Activated CD8-positive, alpha-beta memory T cell treated with anti-CD3 and anti-CD28 coated beads, Interleukin-2, amount 10 ng/mL, durations not matched to agents 7 days and 5 days (primary cell): ENCODE measurements around the gene CORO1C. TPM values are rescaled to one million over a fixed set of nuclear protein-coding genes. Genes with fewer than 3 reads are reported as not detected.

Experiments
- ATAC-seq: fragments of 150-1000 bp; cut with Tn5 transposase; one replicate; pipeline ENCODE4 v1.10.0; 2021; ENCODE audit warnings: moderate library complexity
- CTCF ChIA-PET: fragments of 350-600 bp; sonication (Branson Sonifier 250); formaldehyde crosslinking; loops from one replicate; lab custom pipeline; 2021; ENCODE audit warnings: antibody characterized with exemption; lab: Charles Lee
- DNase-seq: peaks from one replicate; pipeline ENCODE4 v3.0.0-alpha.2; 2020
- H3K27ac Mint-ChIP-seq: one replicate; pipeline ENCODE4 v1.8.0; 2021; ENCODE audit warnings: mild to moderate bottlenecking, mixed read lengths
- H3K27me3 Mint-ChIP-seq: one replicate; pipeline ENCODE4 v1.8.0; 2021; ENCODE audit warnings: mixed read lengths
- H3K36me3 Mint-ChIP-seq: one replicate; pipeline ENCODE4 v1.8.0; 2021; ENCODE audit warnings: mild to moderate bottlenecking, mixed read lengths
- H3K4me1 Mint-ChIP-seq: one replicate; pipeline ENCODE4 v1.8.0; 2021; ENCODE audit warnings: mixed read lengths
- H3K4me3 Mint-ChIP-seq: one replicate; pipeline ENCODE4 v1.8.0; 2021; ENCODE audit warnings: mild to moderate bottlenecking, moderate library complexity, mixed read lengths
- H3K9me3 Mint-ChIP-seq: one replicate; pipeline ENCODE4 v1.8.0; 2022; ENCODE audit warnings: low read depth, mixed read lengths
- total RNA-seq, 2 experiments: library from RNA; stranded (reverse); gene quantifications; one replicate each; pipeline ENCODE4 v1.2.3, GENCODE V29; 2021

Gene CORO1C
- total RNA-seq, 2 experiments from 2014 or later: 54.3 to 63.0 TPM

DNA sequence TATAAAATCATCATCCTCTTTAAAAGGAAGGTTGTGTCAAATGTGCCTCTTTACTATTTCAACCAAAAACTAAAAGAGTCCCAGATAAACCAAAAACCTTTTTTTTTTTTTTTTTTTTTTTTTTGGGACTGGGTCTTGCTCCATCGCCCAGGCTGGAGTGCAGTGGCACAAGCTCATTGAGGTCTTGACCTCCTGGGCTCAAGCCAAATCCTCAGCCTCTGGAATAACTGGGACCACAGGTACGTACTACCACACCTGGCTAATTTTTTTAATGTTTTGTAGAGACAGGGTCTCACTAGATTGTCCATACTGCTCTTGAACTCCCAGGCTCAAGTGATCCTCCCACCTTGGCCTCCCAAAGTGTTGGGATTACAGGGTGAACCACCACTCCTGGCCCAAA is 81.2 kb downstream of the CORO1C start:
- Mint-ChIP-seq H3K9me3 (no peaks in the 10 kb centered on the region), H3K4me3 (no peak overlapping the region), H3K4me1 (peaks cover 25% of the 10 kb centered on the region), H3K27ac (no peak overlapping the region), H3K27me3 (no peaks in the 10 kb centered on the region), H3K36me3 (peaks cover 15% of the 10 kb centered on the region)
- no peak for ATAC-seq
- CTCF ChIA-PET: interaction anchor here (1.6 to 1.8 kb wide), 2 partner anchors 14 to 32 kb away, joined by 4 to 5 read pairs; no protein-coding TSS in a partner anchor
- DNase-seq: no peak

DNA sequence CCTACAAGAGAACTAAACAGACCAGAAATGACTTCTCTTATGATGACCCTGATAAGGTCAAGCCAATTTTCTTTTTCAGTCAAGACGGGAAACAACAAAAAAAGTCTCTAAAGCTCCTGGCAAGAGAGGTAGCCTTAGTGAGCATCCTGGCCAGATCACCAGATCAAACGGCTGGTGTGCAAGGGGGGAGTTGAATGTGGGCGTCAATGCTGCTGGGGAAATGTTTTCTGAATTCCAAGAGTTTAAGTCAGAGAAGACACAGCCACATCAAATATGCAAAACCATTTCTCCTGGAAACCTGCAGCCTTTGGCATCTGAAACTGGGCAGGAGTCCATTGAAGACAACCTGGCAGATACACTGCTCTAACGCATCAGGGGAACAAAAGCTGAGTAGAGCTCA is 81.6 kb downstream of the CORO1C start:
- H3K36me3 Mint-ChIP-seq: peaks cover 14% of the 10 kb centered on the region
- H3K27ac Mint-ChIP-seq: no peak overlapping the region
- no peaks in the 10 kb centered on the region for H3K9me3 Mint-ChIP-seq
- DNase-seq: no peak
- no peak for ATAC-seq
- no peaks in the 10 kb centered on the region for H3K27me3 Mint-ChIP-seq
- H3K4me3 Mint-ChIP-seq: no peak overlapping the region
- CTCF ChIA-PET: interaction anchor here (1.6 to 1.8 kb wide), 2 partner anchors 15 to 31 kb away, joined by 4 to 5 read pairs; no protein-coding TSS in a partner anchor
- H3K4me1 Mint-ChIP-seq: peaks cover 25% of the 10 kb centered on the region

DNA sequence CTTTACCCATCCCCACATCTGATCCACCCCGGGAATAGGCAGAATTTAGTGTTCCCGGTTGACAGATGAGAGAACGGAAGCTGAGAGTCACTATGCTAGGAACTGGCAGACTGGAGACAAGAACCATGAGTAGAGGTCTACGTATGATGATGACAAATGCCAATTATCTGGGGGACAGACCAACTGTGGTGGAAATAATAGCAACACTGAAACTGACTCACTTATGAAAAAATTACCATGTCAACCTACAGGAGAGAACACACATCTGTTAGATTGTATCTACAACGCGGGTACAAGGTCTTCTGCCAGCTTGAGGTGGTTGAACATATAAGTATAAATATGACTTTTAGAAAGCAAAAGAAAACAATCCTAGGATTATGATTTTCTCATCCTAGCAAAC is 82.2 kb downstream of the CORO1C start:
- peaks cover 14% of the 10 kb centered on the region for H3K36me3 Mint-ChIP-seq
- H3K27me3 Mint-ChIP-seq: no peaks in the 10 kb centered on the region
- no peaks in the 10 kb centered on the region for H3K9me3 Mint-ChIP-seq
- H3K4me1 Mint-ChIP-seq: peaks cover 25% of the 10 kb centered on the region
- CTCF ChIA-PET: interaction anchor here (0.5 to 1.8 kb wide), 3 partner anchors 15 to 157 kb away, joined by 3 to 5 read pairs (median 4); no protein-coding TSS in a partner anchor
- no peak overlapping the region for H3K27ac Mint-ChIP-seq
- H3K4me3 Mint-ChIP-seq: no peak overlapping the region
- DNase-seq (no peak), ATAC-seq (no peak)

DNA sequence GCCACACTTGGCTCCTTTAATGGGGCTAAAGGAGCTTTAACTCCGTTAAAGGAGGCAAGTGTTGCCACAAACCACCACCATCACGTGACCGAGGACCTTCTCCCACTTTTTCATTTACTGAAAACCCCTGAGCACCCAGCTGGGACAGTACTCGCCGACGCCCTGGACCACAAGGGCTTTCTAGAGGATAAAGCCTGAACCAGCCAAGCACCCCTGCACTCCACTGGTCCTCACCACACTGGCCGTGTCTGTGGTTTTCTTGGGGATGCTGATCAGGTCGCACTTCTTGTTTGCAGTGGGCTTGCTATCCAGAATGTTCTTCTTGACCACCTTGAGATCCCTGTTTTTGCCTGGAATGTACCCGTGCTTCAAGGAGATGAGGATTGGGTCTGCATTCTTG is 82.9 kb downstream of the CORO1C start:
- no peak for ATAC-seq
- Mint-ChIP-seq H3K27me3 (no peaks in the 10 kb centered on the region), H3K27ac (no peak overlapping the region), H3K9me3 (no peaks in the 10 kb centered on the region), H3K4me3 (no peak overlapping the region), H3K36me3 (peaks cover 14% of the 10 kb centered on the region), H3K4me1 (peaks cover 25% of the 10 kb centered on the region)
- no peak for DNase-seq
- CTCF ChIA-PET: no interaction called here

DNA sequence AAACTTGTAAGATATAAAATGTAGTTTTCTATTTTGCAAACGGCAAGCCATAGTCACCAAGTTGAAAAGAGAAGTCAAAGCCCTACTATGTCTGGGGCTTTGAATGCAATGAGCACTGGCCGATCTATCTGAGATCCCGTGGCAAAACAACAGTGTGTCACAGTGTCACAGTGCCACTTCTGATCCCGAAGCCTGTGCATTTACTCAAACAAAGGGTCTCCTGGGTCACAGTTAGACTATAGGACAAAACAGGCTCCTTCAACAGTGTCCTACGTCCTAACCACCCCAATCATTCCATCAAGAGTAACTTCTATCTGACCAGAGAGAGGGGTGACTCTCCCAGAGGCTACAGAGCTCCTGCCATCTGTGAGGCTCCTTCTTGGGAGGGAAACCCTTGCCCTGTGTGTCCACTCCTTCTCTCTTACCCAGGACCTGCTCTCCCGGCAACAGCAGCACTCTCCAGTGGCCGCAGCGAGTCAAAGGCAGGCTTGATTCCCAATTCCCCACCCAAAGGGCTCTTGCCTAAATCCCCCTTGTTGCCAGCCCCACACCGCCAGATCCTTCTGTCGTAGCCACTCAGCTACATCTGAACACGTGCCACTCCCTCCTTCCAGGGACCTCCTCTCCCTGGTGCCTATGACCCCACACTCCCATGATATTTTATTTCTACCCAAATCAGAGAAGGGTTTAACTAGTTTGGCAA is 83.6 kb downstream of the CORO1C start:
- Mint-ChIP-seq H3K27ac (peak overlapping the region; percentile 10), H3K27me3 (no peaks in the 10 kb centered on the region), H3K4me1 (peaks cover 25% of the 10 kb centered on the region), H3K9me3 (no peaks in the 10 kb centered on the region), H3K4me3 (no peak overlapping the region), H3K36me3 (peaks cover 14% of the 10 kb centered on the region)
- ATAC-seq (no peak), DNase-seq (no peak)
- CTCF ChIA-PET: interaction anchor here (0.8 to 3.6 kb wide), 4 partner anchors 12 to 85 kb away, joined by 4 to 12 read pairs (median 9); partner anchors contain the start of gene ISCU

DNA sequence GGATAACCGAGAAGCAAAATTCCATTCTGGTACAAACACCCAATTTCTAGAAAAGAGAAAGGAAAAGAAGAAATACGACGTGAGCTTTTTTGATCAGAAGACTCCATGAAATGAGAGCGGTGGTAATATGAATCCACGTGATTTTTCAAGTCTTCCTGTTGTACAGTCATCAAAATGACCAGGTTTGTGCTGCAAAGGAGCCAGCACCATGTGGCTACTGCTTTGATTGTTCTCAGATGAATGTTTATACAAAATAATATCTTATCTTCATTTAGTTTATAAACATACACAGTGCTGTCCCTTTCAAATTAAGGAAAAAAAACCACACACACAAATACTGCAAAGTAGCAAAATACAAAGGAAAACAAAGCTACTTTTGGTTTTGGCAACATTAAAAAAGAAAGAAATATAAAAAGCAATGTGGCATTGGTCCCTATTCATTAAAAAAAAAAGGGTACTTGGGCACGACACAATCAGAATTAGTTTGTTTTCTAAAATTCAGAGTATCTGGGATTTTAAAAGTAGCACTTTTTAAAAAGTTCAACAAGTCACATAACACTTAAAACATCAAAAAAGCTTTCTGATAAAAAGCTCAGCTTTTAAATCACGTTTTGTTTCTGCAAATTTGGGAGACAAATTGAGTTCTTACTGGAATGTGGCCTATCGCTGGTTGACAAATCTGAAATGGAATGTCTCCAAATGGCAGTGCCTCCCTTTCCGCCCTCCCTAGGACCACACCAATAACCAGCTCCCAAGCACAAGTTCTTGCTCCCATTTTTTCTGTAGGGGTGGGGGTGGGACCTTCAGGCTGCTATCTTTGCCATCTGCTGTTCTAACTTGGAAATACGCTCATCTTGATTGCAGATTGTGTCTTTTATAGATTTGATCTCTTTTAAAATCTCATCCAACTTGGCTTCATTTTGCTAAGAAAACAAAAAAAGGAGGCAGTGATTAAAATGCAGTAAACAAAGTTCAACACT is 84.4 kb downstream of the CORO1C start:
- DNase-seq (no peak), ATAC-seq (peak; percentile 27)
- H3K27ac Mint-ChIP-seq: peak overlapping the region; percentile 22
- H3K9me3 Mint-ChIP-seq: no peaks in the 10 kb centered on the region
- CTCF ChIA-PET: interaction anchor here (0.7 to 3.6 kb wide), 9 partner anchors 11 to 202 kb away, joined by 3 to 12 read pairs (median 4); partner anchors contain the start of genes ISCU and SELPLG
- H3K4me3 Mint-ChIP-seq: no peak overlapping the region
- H3K27me3 Mint-ChIP-seq: no peaks in the 10 kb centered on the region
- peaks cover 11% of the 10 kb centered on the region for H3K36me3 Mint-ChIP-seq
- H3K4me1 Mint-ChIP-seq: peaks cover 25% of the 10 kb centered on the region

DNA sequence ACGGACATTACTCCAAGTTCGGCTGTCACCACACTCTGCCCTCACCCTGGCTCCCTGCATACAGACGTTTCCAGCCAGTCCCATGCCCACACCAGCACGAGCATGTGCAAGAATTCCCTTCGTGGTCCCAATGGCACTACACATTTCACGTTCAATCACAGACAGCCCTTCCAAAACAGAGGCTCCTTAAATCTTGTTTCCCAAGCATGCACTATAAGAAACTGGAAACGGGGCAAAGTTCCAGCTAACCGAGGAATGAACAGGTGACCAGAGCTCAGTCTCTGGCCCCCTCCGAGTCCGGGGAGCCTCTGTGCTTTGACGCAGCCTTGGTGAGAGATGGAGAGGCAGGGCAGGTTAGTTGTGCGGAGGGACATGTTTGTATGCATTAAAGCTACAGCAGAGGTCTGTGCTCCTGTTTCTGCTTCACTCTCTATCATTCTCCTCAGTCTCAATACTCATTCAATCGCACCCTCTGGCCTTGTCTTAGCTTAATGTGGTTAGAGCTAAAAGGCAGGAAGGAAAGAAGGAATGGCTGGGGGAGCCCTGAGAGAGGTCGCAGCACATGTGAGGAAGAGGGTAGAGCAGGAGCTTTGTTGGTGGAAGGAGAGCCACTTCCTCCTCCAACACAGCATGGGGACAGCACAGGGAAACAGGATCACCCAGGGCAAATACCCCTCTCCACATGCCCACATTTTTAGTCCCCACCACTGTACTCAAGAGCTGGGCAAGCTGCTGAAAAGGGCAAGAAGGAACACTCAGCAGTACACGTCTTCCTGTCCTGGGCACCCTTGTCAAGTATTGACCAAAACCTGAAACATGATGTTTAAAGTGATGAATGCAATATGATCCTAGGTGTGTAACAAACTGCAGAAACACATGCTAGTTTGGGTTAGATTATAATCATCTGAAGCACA is 85.4 kb downstream of the CORO1C start:
- DNase-seq (no peak), ATAC-seq (no peak)
- CTCF ChIA-PET: interaction anchor here (0.7 to 3.6 kb wide), 8 partner anchors 10 to 466 kb away, joined by 3 to 12 read pairs (median 5); partner anchors contain the start of gene SELPLG
- Mint-ChIP-seq H3K4me1 (peaks cover 27% of the 10 kb centered on the region), H3K9me3 (no peaks in the 10 kb centered on the region), H3K27me3 (no peaks in the 10 kb centered on the region), H3K36me3 (peaks cover 8% of the 10 kb centered on the region), H3K27ac (peak overlapping the region; percentile 22), H3K4me3 (no peak overlapping the region)

DNA sequence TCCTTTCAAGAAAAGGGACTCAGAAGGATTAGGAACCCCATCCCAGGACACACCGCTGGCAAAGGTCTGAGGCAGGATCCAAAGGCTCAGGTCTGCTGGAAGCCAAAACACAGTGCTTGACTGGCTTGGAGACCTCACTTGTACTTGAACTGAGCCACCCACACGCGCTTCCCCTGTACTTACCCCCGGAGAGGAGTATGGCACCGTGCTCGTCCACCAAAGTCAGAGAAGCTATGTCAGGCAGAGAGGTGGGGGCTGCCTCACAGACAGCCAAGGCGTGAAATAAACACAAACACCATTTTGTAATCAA is 86.6 kb downstream of the CORO1C start:
- peaks cover 30% of the 10 kb centered on the region for H3K4me1 Mint-ChIP-seq
- no peak for DNase-seq
- H3K27me3 Mint-ChIP-seq: no peaks in the 10 kb centered on the region
- H3K9me3 Mint-ChIP-seq: no peaks in the 10 kb centered on the region
- ATAC-seq: no peak
- H3K4me3 Mint-ChIP-seq: no peak overlapping the region
- no peak overlapping the region for H3K27ac Mint-ChIP-seq
- CTCF ChIA-PET: interaction anchor here (2.9 to 3.6 kb wide), 2 partner anchors 9 to 27 kb away, joined by 11 to 12 read pairs; no protein-coding TSS in a partner anchor
- peaks cover 8% of the 10 kb centered on the region for H3K36me3 Mint-ChIP-seq

DNA sequence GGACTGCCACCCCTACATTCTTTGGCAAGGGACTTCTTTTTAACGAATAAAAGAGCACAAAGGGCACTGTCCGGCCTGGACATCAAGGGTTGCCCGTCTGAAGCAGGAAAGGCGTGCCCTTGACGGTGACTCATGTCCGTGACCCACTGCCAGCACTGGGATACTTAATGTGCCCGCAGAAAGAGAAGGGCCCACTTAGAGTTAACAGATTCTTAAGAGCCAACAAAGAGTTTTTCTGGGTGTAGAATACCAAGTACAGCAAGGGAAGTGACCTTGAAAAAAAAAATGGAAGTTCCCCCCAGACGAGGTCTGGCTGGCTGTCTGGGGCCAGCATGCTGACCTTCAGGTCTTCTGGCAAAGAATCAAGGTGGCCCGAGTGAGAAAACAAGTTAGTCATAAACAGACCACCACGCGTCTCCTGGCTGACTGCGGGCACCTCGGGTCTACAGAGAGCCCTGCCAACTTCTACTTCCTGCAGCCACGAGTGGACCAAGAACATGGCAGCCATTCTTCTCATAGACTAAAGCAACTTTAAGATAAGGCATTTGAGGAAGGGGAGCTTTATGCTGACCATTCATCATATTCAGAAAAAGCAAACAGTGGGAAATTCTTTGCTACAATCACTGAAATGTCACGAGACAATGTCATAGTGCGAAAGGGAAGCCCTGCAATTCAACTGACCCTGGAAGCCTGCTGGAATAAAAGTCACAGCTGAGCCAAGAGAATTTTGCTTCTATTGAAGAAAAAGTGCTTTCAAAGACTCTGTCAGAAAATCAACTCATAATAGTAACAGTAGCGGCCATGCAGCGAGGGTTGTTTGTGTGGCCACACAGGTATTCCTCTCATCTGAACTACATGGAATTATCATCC is 87.1 kb downstream of the CORO1C start:
- peaks cover 8% of the 10 kb centered on the region for H3K36me3 Mint-ChIP-seq
- CTCF ChIA-PET: interaction anchor here (3.6 kb wide), 1 partner anchor 27 kb away, joined by 12 read pairs; no protein-coding TSS in a partner anchor
- H3K27me3 Mint-ChIP-seq: no peaks in the 10 kb centered on the region
- peaks cover 25% of the 10 kb centered on the region for H3K4me1 Mint-ChIP-seq
- no peak overlapping the region for H3K27ac Mint-ChIP-seq
- ATAC-seq: no peak
- DNase-seq: no peak
- H3K9me3 Mint-ChIP-seq: no peaks in the 10 kb centered on the region
- H3K4me3 Mint-ChIP-seq: no peak overlapping the region

DNA sequence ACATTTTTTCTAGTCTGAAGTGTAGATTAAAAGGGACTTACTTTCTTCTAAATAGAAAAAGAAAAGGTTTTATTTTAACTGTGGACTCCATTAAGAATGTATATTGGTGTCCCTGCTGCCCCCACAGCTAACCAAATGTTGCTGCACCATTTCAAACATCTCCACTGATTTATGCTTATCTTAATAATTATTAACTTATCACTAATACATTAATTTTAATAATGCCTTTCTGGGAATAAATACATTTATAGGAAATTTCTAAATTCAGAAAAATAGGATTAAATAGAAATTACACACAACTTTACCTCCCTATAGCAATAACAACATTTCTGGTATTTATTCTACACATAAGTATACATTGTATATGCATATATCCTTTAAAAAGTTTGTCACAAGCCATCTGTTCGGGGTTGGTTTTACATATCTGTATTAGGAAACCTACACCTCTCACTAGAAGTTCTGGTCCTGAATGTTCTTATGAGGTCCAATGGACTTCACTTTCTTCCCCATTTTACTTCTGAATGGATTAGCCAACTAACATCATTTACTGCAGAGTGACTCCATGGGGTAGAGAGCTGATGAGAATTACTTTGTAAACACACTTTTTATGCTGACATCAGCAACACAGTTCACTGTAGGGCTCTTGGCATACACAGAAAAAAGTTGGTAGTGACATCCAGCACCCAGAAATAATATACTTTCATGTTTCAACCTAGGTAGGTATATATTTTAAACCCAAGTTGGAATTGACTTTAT is 88.2 kb downstream of the CORO1C start:
- DNase-seq (no peak), ATAC-seq (no peak)
- Mint-ChIP-seq H3K36me3 (peaks cover 6% of the 10 kb centered on the region), H3K4me3 (no peak overlapping the region), H3K27ac (no peak overlapping the region), H3K9me3 (no peaks in the 10 kb centered on the region), H3K27me3 (no peaks in the 10 kb centered on the region), H3K4me1 (peaks cover 22% of the 10 kb centered on the region)
- CTCF ChIA-PET: no interaction called here

DNA sequence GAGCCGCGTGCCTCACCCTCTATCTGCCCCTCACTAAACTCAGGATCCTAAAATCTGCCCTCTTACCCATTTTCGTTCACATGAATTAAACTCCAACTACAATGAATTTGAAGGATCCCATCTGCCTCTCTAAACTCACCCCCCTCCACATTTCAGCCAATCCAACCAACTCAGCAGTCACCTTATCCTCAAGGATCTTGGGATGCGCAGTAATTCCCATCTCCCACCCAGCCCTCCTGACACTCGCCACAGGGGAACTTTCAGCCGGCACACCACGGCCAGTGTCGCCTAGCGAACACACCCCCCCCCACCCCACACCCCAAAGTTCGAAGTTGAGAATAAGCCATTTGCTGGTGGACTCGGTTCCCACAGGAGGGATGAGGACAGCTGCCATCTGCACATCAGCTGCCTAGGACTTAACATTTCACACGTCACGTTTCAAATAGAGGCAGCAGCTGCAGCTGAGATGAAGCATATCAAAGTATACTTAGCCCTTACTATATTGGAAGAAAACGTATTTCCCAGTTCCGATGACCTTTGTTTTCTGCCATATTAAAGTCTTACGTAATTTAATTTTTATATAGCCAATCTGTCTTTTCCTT is 88.9 kb downstream of the CORO1C start:
- Mint-ChIP-seq H3K9me3 (no peaks in the 10 kb centered on the region), H3K4me3 (no peak overlapping the region), H3K27me3 (no peaks in the 10 kb centered on the region), H3K36me3 (peaks cover 9% of the 10 kb centered on the region), H3K27ac (no peak overlapping the region), H3K4me1 (peaks cover 25% of the 10 kb centered on the region)
- ATAC-seq (no peak), DNase-seq (no peak)
- CTCF ChIA-PET: interaction anchor here (3.1 kb wide), 1 partner anchor 24 kb away, joined by 17 read pairs; no protein-coding TSS in a partner anchor
